Keratinocyte (primary cell): Measurements from ENCODE around the gene VRK3. TPM values are rescaled to one million over a fixed set of nuclear protein-coding genes. Genes with fewer than 3 reads are reported as not detected.

Experiments
- DNase-seq: peaks from one replicate; pipeline ENCODE4 v3.0.0-alpha.2; 2011; ENCODE audit warnings: low read depth, missing footprints, low spot score
- FAIRE-seq: peaks from 2 replicates; lab custom pipeline; 2011; peaks lifted over from hg19 to GRCh38; lab: Jason Lieb, UNC
- H2AFZ ChIP-seq: 2 replicates; pipeline ENCODE4 v1.6.0; 2012; ENCODE audit warnings: low read length, control low read depth, inconsistent platforms; ENCODE audit not compliant: control insufficient read depth
- H3K27ac ChIP-seq: 2 replicates; pipeline ENCODE4 v1.5.1; 2011; ENCODE audit warnings: low read length; ENCODE audit not compliant: control insufficient read depth, insufficient read depth
- H3K27me3 ChIP-seq: 3 replicates; pipeline ENCODE4 v1.6.0; 2011; ENCODE audit warnings: low read length; ENCODE audit not compliant: control insufficient read depth, insufficient read depth; ENCODE audit errors: extremely low read depth
- H3K36me3 ChIP-seq, 2 experiments: 2 replicates in 1 of 2; 3 replicates in 1 of 2; pipeline ENCODE4 v1.5.1; 2011; ENCODE audit warnings: low read length in 2 of 2, mild to moderate bottlenecking in 1 of 2; ENCODE audit not compliant: control insufficient read depth in 2 of 2, insufficient read depth in 2 of 2; ENCODE audit errors: extremely low read depth in 1 of 2
- H3K4me1 ChIP-seq: 3 replicates; pipeline ENCODE4 v1.5.1; 2011; ENCODE audit warnings: low read length; ENCODE audit not compliant: control insufficient read depth, insufficient read depth; ENCODE audit errors: extremely low read depth
- H3K4me2 ChIP-seq: 3 replicates; pipeline ENCODE4 v1.6.0; 2011; ENCODE audit warnings: low read depth, low read length; ENCODE audit not compliant: control insufficient read depth, insufficient read depth; ENCODE audit errors: extremely low read depth
- H3K4me3 ChIP-seq, 3 experiments: fragments of 200-600 bp in 1 of 3; sonication (generic) in 1 of 3; 2 replicates in 2 of 3; 3 replicates in 1 of 3; pipeline ENCODE4 v1.5.1; 2011 to 2016; ENCODE audit warnings: low read length in 3 of 3, mild to moderate bottlenecking in 3 of 3, control low read depth in 2 of 3, inconsistent platforms in 1 of 3, low read depth in 1 of 3, mixed read lengths in 1 of 3, mixed run types in 1 of 3, moderate library complexity in 1 of 3; ENCODE audit not compliant: control insufficient read depth in 2 of 3, insufficient read depth in 2 of 3; ENCODE audit errors: extremely low read depth in 1 of 3
- H3K79me2 ChIP-seq: 2 replicates; pipeline ENCODE4 v1.6.0; 2012; ENCODE audit warnings: low read length; ENCODE audit not compliant: control insufficient read depth, insufficient read depth
- H3K9ac ChIP-seq: 3 replicates; pipeline ENCODE4 v1.6.0; 2011; ENCODE audit warnings: low read length; ENCODE audit not compliant: control insufficient read depth, insufficient read depth; ENCODE audit errors: extremely low read depth
- H3K9me1 ChIP-seq: 3 replicates; pipeline ENCODE4 v1.6.0; 2011; ENCODE audit warnings: low read length; ENCODE audit not compliant: control insufficient read depth, insufficient read depth; ENCODE audit errors: extremely low read depth
- H3K9me3 ChIP-seq: 2 replicates; pipeline ENCODE4 v1.5.1; 2012; ENCODE audit warnings: low read depth, low read length; ENCODE audit not compliant: control insufficient read depth
- H4K20me1 ChIP-seq: 3 replicates; pipeline ENCODE4 v1.6.0; 2011; ENCODE audit warnings: low read length; ENCODE audit not compliant: control insufficient read depth, insufficient read depth; ENCODE audit errors: extremely low read depth
- EZH2 ChIP-seq: IDR thresholded peaks from one replicate; pipeline ENCODE4 v1.6.1; 2012; ENCODE audit warnings: inconsistent platforms, mild to moderate bottlenecking, low read length, moderate library complexity
- dilution Hi-C: fragments of 300-500 bp; cut with MboI; formaldehyde crosslinking; loops from one replicate; pipeline ENCODE4 v1.7.0; 2020; ENCODE audit warnings: low sequenced_read_pairs; ENCODE audit not compliant: extremely low pct_ligation_motif_present
- polyA plus RNA-seq, 5 experiments: library from polyadenylated mRNA; depleted of rRNA in 3 of 5; stranded (reverse) in 3 of 5; stranded (forward) in 1 of 5; unstranded in 1 of 5; fragments of >200 nt; gene quantifications; 1 replicate in 1 of 5; 2 replicates in 3 of 5; 3 replicates in 1 of 5; pipeline versions ENCODE4 v1.2.1 to v1.2.3, GENCODE V29; 2011 to 2012; ENCODE audit warnings: missing spikeins in 2 of 5, low read depth in 1 of 5, low replicate concordance in 1 of 5
- TF ChIP-seq, protein P1 (sequence below), 3 experiments: IDR thresholded peaks in 1 of 3; conservative IDR thresholded peaks in 1 of 3; optimal IDR thresholded peaks in 1 of 3; 2 replicates in 2 of 3; 3 replicates in 1 of 3; pipeline versions ENCODE3 to v1.5.1; 2011; ENCODE audit warnings: low read length in 3 of 3, mild to moderate bottlenecking in 3 of 3, moderate library complexity in 2 of 3, control low read depth in 1 of 3, inconsistent platforms in 1 of 3; ENCODE audit not compliant: insufficient read depth in 2 of 3; ENCODE audit errors: extremely low read depth in 1 of 3

The VRK3 gene
- polyA plus RNA-seq, 1 donor (not counting 4 experiments of a cell fraction or from before 2014, with no cell fraction given): 15.6 TPM

GRCh38 chr19:50020481-50020880 is 4.7 kb downstream of the VRK3 start:
- DNase-seq (no peak), FAIRE-seq (no peak)
- no peaks in the 10 kb centered on the region for H3K9me1 ChIP-seq
- no peaks in the 10 kb centered on the region for H3K9me3 ChIP-seq
- no peak overlapping the region for H2AFZ ChIP-seq
- peaks cover 34% of the 10 kb centered on the region for H3K79me2 ChIP-seq
- no peak overlapping the region for H3K4me3 ChIP-seq
- no peak overlapping the region for H3K27ac ChIP-seq
- H3K36me3 ChIP-seq: peaks cover 12 to 20% of the 10 kb centered on the region in 2 experiments
- no peak overlapping the region for H3K4me2 ChIP-seq
- H3K27me3 ChIP-seq: no peaks in the 10 kb centered on the region
- H3K9ac ChIP-seq: no peak overlapping the region
- dilution Hi-C loops: no loop called here
- TF ChIP-seq, protein P1, sequence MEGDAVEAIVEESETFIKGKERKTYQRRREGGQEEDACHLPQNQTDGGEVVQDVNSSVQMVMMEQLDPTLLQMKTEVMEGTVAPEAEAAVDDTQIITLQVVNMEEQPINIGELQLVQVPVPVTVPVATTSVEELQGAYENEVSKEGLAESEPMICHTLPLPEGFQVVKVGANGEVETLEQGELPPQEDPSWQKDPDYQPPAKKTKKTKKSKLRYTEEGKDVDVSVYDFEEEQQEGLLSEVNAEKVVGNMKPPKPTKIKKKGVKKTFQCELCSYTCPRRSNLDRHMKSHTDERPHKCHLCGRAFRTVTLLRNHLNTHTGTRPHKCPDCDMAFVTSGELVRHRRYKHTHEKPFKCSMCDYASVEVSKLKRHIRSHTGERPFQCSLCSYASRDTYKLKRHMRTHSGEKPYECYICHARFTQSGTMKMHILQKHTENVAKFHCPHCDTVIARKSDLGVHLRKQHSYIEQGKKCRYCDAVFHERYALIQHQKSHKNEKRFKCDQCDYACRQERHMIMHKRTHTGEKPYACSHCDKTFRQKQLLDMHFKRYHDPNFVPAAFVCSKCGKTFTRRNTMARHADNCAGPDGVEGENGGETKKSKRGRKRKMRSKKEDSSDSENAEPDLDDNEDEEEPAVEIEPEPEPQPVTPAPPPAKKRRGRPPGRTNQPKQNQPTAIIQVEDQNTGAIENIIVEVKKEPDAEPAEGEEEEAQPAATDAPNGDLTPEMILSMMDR (optimal IDR thresholded peaks at IDR 0.05 in 1 of 3, IDR thresholded peaks at IDR 0.05 in 1 of 3, conservative IDR thresholded peaks at IDR 0.05 in 1 of 3; ENCODE audit: extremely low read depth in 1 of 3, insufficient read depth in 2 of 3, low read length in 3 of 3): no peak
- TF ChIP-seq EZH2: no peak
- H4K20me1 ChIP-seq: peaks cover 3% of the 10 kb centered on the region
- H3K4me1 ChIP-seq: peaks cover 6% of the 10 kb centered on the region

DNA sequence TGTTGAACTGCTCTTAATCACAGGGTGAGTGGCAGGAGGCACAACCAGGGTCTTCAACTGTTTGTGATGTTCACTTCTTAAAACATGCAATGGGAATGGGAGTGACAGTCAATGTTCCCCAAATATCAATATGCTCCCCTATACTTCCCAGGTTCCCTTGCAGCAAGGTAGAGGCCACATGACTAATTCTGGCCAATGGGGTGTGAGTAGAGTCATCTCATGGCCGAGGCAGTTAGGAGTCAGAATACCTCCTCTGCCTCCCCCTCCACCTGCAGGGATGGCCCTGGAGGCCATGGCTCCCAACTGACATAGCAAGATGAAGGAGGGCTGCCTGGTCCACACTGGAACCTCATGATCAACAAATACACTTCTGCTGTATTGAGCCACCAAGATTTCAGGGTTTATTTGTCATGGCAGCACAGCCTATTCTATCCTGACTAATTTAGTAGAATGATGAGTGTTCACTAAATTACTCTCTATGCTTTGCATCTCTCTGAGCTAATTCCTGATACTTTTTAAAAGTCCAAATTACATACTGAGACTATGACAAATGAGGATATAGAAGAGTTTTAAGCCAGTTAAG is 8.9 kb downstream of the VRK3 start:
- no peak overlapping the region for H2AFZ ChIP-seq
- no peaks in the 10 kb centered on the region for H3K9me3 ChIP-seq
- FAIRE-seq (no peak), DNase-seq (no peak)
- H4K20me1 ChIP-seq: peaks cover 3% of the 10 kb centered on the region
- no peaks in the 10 kb centered on the region for H3K9me1 ChIP-seq
- no peak overlapping the region for H3K4me2 ChIP-seq
- peaks cover 1% of the 10 kb centered on the region for H3K79me2 ChIP-seq
- no peak overlapping the region for H3K27ac ChIP-seq
- peaks cover 20 to 29% of the 10 kb centered on the region in 2 experiments for H3K36me3 ChIP-seq
- no peak overlapping the region for H3K4me3 ChIP-seq
- H3K27me3 ChIP-seq: no peaks in the 10 kb centered on the region
- H3K9ac ChIP-seq: no peak overlapping the region
- H3K4me1 ChIP-seq: no peaks in the 10 kb centered on the region
- TF ChIP-seq, protein P1 (optimal IDR thresholded peaks at IDR 0.05 in 1 of 3, IDR thresholded peaks at IDR 0.05 in 1 of 3, conservative IDR thresholded peaks at IDR 0.05 in 1 of 3; ENCODE audit: extremely low read depth in 1 of 3, insufficient read depth in 2 of 3, low read length in 3 of 3): no peak
- TF ChIP-seq EZH2: no peak
- dilution Hi-C loops: no loop called here
